ENCODE measurements around the gene THEMIS.
"Not testable (repeated sequence)": the region's sequence is repeated elsewhere in the genome, so short reads cannot be mapped to it uniquely, and the experiment has no call there.

The THEMIS gene

DNA sequence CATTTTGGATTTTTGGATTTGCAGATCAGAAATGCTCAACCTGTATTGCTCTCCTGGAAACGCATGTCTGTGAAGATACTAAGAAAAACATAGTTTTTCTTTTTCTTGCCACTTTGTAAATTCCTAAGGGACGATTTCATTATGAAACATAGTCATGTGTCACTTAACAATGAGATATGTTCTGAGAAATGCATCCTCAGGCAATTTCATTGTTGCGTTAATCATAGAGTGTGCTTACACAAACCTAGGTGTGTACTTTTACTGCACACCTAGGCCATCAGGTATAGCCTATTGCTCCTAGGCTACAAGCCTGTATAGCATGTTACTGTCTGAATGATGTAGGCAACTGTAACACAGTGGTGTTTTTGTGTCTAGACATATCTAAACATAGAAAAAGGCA is 13.4 kb upstream of the THEMIS start:
- no peak for DNase-seq

DNA sequence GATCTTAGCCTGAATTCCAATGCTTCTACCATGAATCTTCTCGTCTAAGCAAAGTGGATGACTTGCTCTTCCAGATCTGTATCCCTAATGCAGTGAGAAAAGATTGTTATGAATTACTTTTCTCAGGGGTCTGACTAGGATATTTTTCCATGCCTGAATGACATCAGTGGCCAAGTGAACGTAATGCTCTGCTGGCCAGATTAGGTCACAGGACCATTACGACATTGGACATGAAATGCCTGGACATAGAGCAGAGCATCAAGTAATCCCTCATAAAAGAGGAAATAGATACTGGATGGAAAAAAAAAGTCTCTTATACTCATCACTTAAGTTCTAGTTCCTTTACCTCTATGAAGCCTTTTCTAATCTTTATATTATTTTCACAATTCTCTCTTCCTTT is 12.1 kb upstream of the THEMIS start:
- DNase-seq = no peak

DNA sequence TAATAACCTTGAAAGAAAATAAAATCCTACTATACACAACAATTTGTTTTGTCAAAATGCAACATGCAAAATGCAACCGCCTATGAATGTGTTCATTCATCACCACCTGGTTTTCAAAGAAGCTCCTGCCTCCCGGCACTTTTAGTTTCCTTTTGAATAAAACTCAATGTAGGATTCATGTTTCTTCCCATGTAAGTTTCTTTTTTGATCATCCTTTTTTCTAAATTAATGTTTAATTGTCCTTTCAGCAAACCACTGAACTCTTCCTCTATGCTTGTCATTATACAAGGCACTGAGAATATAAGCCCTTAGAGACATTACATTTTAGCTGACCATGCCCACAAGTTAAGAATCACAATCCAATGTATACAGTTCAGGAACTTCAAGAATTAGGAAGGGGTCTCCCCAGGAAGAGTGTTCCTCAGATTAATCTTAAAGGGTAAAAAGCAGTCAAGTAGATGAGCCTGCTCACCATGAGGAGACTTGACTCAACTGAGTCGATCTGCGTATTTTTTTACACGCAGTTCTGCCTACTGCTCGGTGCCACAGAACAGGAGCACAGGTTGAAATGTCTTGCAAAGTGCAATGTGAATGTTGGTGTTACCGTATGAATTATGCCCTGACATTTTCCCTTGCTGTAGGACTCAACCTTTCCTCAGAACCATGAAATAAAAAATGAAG is 7.2 kb upstream of the THEMIS start:
- DNase-seq = no peak

DNA sequence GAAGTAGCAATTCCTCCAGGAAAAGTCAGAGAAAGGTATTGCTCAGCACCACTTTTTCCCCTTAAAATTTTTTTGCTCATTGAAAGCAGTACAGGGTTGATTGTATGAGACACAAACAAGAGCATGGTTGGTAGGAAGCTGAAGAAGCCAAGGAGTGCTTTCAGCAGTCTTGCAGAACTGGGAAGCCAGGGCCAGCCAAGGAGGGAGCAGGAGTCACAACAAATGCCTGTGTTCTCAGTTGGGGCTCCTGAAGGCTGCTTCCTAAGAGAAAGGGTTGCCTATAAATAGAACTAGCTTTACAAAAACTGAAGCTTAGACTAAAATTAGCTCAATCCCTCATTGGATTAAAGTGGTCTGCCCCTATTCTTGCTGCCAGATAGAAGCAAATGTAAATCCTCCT is 3.3 kb upstream of the THEMIS start:
- DNase-seq = no peak

DNA sequence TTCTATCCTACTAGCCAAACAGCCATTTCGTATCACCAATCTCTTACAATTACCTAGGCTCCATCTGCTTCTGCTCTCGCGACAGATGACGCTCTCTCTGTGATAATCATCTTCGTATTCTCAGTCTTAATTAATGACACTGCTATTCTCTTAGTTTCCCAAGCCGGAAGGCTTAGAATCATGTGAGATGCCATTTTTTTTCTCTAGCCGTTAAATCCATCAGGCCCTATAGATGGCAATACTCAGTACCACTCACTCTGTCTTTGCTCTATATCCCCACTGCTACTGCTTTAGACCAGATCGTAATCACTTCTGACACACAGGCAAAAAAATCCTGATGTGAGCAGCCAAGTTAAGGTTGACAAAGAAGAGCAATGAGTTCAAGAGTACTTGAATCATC is 2.1 kb upstream of the THEMIS start:
- no peak for DNase-seq

DNA sequence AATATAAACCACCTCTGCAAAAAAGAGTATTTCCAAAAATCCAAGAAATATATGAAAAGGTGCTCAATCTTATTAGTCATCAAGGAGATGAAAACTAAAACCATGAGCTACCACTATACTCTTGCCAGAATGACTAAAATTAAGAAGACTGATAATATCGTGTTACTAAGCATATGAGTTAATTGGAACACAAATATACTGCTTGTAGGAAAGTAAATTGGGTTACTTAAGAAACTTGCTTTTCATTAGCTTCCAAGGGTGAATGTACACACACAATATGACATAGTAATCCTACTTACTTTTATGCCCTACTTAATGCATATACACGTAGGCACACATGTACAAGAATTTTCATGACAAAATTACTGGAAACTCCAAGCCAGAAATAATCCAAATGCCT is 3.4 kb downstream of the THEMIS start:
- DNase-seq = no peak

DNA sequence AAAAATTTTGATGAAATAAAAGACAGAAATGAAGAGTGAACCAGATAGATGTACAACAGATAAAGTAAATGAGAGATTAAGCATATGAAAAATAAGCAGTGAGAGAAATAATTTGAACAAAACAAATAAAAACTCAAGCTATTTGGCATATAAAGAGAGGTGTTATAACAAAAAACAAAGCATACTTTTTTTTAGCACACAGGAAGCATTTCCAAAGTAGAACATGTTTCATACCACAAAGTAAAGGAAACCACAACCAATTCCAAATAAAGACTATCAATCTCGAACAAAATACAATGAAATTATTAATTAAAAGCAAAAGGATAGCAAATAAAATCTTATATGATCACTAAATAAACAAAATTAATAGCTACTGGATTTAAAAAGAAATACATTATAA is 6.8 kb downstream of the THEMIS start:
- no peak for DNase-seq

DNA sequence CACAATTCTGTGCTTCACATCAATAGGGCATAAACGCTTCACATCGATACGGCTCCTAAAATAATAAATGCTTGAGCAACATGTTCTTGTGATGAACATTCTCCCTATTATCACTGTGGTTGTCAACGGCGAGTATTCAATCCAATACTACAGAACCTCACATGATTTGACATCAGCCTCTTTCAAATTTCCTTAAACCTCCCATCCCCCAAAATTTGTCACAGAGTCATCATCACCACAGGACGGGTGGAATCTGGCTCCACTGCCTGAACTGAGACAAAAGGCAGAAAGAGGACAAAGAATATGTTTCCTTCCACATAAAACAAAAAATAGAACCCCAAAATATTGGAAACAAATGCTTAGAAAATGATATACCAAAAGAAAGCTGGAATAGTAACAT is 7.3 kb downstream of the THEMIS start:
- no peak for DNase-seq

DNA sequence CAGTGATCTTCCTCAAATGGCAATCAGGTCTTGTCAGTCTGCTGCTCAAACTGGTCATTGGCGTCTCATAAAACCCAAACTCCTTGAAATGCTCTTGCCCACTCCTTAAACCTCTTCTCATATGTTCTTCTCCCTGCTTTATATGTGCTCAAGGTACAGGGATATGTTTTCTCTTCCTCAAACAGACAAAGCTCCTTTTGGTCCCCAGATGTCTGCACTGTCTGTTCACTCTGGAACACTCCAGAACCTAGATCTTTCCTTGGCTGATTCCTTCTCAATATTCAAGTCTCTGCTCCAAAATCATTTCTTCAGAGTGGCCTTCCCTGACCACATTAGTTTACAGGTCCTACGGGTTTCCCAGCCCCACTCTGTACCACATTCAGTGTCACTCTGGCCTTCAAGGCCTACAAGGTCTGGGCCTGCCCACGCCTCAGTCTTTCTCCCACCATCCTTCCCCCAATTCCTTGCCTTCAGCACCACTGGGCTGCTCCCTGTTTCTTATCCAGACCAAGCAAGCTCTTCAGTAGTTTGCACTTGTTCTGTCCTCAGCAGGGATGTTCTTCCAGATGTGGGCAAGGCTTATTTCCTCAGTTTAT is 9.0 kb downstream of the THEMIS start:
- no peak for DNase-seq

DNA sequence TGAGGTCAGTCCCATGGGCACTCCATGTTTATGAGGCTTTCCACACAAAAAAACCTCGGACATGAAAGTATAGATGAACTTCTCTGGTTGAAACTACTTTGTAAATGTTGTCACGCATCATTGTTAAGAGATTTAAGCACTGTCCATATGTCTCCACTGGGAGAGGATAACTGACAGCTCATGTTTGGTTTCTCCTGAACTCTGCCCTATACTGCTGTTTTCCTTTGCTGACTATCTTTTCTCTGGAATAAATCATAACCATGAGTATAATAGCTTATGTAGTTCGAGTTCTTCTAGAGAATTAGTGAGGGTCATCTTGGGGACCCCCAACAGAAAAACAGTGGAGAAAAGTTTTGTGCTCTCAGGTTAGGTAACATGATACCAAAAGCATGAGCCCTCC is 14.3 kb downstream of the THEMIS start:
- no peak for DNase-seq

DNA sequence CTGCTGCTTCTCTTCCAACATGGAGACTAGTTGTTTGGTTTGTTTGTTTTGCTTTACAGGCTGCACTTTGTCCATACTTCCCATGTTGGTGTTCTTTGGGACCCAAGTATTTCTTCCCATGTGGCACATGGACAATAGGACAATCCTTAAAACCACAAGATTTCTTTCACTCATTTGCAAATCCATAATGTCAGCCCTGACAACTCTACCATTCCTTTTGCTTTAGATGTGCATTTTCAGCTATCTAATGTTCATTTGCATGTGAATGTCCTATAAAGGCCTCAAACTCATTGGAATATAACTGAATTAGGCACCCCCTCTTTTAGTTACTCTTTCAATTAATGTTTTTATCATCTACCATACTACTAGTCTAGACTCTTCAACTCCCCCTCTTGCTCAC is 16.7 kb downstream of the THEMIS start:
- DNase-seq = no peak

DNA sequence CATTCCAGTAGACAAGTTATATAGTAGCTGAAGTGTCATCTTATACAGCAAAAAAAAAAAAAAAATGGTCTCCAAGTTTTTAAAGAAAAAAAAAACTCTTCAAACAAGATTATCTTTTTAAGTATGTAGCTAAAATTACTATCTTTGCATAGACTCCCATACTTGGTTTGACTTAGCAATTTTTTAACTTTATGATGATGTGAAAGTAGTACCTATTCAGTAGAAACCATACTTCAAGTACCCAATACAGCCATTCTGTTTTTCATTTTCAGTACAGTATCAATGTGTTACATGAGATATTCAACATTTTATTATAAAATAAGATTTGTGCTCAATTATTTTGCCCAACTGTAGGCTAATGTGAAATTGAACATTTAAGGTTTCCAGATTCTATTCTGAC is 18.9 kb downstream of the THEMIS start:
- DNase-seq = not testable (repeated sequence)

DNA sequence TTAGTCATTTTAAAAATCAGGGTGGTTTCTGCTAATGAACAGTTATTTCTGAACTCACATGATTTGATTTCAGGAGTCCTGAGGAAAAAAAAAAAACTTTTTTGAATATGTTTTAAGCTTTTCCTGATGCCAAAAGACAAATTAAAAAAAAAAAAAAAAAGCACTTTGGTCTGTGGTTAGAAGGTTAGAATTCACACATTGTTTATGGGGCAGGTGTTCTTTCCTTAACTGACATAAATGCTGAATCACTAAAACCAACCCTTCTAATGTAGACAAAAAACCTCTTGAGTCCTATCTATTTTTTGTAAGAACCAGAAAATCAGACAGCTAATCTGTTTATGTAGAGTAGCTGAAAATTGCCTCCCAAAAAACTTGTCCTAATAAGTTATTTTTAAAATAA is 20.4 kb downstream of the THEMIS start:
- no peak for DNase-seq

DNA sequence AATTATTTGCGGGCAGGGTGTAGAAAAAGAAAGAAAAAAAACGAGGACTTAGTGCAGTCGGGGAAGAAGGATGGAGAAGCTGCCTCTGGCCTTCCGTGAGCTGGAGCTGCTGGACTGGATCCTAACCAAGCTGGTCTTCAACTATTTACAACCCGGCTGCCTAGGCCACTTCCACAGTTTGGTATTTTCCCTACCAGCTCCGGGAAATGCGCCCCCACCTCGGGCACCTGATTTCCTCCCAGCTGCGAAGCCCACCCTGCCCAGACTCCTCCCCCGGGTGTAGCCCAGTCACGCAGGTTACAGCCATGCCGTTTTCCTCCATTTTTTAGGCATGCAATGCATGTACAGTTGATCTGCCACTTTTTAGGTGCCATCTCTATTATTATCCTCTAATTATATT is 21.2 kb downstream of the THEMIS start:
- DNase-seq = peak in 8 of 51 donors; percentile 1 to 29 (median 6)

DNA sequence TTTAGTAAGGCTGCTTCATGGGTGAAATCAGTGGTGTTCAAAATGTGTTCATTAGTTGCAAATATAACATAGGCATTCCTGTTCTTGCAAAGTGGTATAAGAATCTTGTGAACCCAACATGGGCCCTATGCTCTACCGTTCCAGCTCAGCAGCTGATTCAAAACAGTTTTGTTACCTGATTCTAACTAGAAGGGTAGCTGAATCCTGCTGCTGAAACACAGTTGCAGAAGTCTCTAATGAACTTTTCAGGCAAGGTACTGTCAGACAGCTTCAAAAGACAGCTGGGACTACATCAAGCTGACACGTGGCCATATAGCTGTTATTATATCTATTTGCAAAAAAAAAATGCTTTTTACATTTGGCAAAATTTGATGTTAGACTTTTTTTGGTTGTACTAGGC is 22.7 kb downstream of the THEMIS start:
- DNase-seq = no peak

DNA sequence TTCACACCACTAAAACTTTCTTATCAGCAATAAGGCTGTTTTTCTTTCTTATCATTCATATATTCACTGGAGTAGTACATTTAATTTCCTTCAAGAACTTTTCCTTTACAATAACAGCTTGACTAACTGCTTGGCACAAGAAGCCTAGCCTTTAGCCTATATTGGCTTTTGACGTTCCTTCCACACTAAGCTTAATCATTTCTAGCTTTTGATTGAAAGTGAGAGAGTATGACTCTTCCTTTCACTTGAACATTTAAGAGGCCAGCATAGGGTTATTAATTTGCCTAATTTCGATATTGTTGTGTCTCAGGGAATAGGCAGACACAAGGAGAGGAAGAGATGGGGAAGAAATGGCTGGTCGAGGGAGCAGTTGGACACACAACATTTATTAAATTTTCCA is 23.6 kb downstream of the THEMIS start:
- DNase-seq = no peak

DNA sequence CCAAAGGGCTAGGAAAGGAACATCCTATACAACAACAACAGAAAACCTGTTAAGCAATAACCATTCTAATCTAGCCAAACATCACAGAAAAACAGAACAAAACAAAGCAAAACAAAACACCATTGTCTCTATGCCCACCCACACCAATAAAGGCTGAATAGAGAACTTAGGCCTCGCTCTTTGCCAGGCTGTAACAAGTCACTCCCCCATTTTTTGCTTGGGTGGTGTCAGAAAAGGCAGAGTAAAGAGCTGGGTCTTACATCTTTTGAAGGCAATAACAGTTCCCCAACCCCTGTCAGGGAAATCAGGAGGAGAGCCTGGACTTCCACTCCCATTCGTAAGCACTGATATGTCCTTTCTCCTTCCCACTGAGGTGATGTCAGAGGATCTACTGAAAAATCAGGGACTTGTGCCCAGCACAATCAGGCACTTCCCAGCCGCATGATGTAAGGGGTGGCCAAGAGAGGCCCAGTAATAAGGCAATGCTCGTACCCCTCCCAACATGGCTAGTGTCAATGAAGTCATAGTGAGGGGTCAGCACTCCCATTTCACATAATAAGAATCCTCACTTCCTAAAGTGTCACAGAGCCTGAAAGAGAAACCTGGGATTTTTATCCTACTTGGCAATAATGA is 31.0 kb downstream of the THEMIS start:
- DNase-seq = peak in 18 of 51 donors; percentile 1 to 83 (median 28)

DNA sequence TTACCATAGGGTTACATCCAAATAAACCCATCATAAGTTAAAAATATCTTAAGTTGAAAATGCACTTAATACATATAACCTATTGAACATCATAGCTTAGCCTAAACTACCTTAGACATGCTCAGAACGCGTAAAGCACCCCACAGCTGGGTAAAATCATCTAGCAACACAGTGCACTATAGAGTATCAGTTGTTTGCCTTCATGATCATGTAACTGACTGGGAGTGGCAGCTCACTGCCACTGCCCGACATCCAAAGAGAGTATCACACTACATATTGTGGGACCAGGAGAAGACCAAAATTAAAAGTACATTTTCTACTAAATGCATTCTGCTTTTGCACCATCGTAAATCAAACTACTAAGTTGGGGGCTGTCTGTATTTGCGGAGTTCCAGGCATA is 31.7 kb downstream of the THEMIS start:
- peak in 1 of 51 donors; percentile 44 for DNase-seq

DNA sequence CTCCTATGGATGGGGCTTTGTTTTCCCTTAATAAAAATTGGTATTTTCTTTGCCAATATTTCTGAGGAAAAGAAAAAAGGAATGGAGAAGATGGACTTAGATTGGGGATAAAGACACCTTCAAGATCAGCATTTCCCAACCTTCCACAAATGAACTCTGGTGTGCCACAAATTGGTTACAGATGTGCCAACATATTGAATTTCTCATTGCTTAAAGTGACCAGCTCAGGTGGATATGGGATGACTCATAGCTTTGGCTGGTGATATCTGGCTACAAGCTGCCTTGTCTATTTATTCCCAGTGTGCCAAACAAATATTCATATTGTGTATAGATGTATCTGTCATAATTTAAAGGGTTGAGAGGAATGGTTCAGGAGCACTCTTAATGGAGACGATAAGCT is 32.5 kb downstream of the THEMIS start:
- DNase-seq = no peak

DNA sequence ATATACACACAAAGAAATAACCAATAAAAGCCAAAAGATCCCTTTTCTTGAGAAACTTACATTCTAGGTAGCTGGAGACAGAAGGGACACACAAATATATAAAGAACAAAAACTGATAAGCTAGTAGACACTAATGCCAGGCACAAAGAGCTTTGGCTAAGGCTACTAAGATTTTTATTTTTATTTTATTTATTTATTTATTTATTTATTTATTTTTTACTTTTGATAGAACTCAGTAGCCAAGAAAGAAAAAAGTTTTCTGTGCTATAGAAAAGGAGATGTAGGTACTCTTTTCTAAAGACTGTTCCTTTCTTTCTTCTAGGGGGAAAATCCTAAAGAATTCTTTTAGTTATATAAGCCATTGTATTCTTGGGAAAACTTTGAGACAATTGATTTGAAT is 34.1 kb downstream of the THEMIS start:
- no peak for DNase-seq

DNA sequence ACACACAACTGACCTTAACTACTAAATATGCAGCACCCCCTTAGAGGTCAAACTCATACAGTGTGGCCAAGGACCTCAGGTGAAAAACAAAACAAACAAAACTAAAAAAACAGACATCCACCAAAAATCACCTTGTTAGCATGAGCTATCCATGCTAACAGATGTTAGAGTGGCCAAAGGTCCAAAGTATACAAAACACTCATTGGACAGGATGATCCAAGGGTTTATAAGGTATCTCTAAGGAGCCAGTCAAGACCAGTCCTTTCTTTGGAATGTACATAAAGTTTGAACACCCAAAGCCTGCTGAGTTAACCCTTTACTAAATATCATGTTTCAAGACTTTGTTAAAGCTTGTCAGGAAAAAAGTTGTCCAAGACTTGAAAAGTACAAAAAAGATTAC is 35.8 kb downstream of the THEMIS start:
- no peak for DNase-seq

DNA sequence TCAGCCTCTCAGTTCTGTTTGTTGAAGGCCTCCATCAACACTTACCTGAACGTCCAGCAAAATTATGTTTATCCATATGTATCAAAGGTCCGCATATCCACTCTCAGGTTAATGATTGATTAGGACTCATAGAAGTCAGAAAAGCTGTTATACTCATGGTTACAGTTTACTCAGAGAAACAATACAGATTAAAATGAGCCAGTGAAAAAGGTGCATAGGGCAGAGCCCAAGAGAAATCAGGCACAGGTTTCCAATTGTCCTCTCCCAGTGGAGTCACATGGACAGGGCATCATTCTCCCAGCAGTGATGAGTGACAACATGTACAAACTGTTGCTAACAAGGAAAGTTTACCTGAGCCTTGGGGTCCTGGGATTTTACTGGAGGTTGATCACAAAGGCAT is 36.2 kb downstream of the THEMIS start:
- DNase-seq = no peak

DNA sequence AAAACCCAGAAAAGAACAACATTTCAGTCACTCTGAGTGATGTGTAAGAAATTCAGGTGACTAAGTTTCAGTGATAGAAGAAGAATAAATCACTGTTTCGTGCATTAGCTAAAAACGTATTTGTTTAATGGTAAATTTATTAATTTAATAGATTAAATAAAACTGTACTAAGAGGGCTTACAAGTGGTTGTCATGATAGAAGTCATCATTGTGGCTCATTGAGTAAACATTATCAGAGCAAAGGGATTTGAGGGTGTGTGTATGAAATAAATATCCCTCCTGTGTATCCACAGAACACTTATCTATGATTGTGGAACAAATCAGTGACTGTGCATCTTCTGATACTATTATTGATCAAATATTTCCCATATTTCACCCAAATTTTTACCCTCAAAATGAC is 40.1 kb downstream of the THEMIS start:
- DNase-seq = no peak
